GM12801 (cell line): ENCODE measurements around the gene KIF1C.

Experiments
- CTCF ChIP-seq: IDR thresholded peaks from one replicate; pipeline ENCODE4 v1.5.1; 2011; ENCODE audit warnings: control low read depth; ENCODE audit not compliant: insufficient read length; ENCODE audit errors: extremely low read depth

The KIF1C gene

GRCh38 chr17:4998732-4999429 lies 1.1 kb downstream of the KIF1C start:
- TF ChIP-seq CTCF = no peak

GRCh38 chr17:4999430-5000093 lies 1.8 kb downstream of the KIF1C start:
- no peak for TF ChIP-seq CTCF

GRCh38 chr17:5000237-5000639 lies 2.5 kb downstream of the KIF1C start:
- TF ChIP-seq CTCF = no peak

- no peak for TF ChIP-seq CTCF
Observed at GRCh38 chr17:5002121-5002788, 4.5 kb downstream of the KIF1C start.

GRCh38 chr17:5003214-5003867 lies 5.6 kb downstream of the KIF1C start:
- TF ChIP-seq CTCF = no peak

- TF ChIP-seq CTCF = no peak
Observed at GRCh38 chr17:5011928-5012327, 14.2 kb downstream of the KIF1C start.

GRCh38 chr17:5014357-5014756 lies 16.6 kb downstream of the KIF1C start:
- TF ChIP-seq CTCF = no peak
